SU-DHL-6 (cell line): ENCODE data around the gene APAF1.

Source experiments
- EZH2phosphoT487 ChIP-seq: fragments of 200-600 bp; sonication (generic), shearing (Covaris generic); conservative IDR thresholded peaks from 2 replicates; pipeline ENCODE4 v1.6.1; 2018; ENCODE audit warnings: mild to moderate bottlenecking, antibody characterized with exemption, low read length, moderate library complexity, mixed read lengths
- TF ChIP-seq, protein P1 (sequence below): fragments of 200-600 bp; sonication (generic); IDR thresholded peaks from one replicate; pipeline ENCODE4 v1.5.1; 2017; ENCODE audit warnings: antibody characterized with exemption, mild to moderate bottlenecking, low read length, moderate library complexity; ENCODE audit not compliant: insufficient read depth, poor library complexity, severe bottlenecking

DNA sequence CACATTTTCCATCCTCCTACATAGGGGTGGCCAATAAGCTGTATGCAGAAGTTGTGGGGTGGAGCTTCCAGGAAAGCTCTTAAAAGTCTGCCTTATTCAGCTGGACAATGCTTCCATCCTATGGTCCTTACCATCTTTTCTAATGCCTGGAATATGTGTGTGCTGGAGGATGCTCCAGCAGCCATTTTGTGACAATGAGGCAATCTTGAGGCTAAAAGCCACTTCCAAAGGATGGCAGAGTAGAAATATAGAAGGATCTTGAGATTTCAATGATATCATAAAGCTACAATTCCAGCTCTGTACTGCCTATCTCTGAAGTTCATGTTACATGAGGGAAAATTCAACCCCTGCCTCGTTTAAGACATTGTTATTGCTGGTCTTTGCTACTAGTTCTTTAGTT is 95.7 kb downstream of the APAF1 start:
- TF ChIP-seq, protein P1, sequence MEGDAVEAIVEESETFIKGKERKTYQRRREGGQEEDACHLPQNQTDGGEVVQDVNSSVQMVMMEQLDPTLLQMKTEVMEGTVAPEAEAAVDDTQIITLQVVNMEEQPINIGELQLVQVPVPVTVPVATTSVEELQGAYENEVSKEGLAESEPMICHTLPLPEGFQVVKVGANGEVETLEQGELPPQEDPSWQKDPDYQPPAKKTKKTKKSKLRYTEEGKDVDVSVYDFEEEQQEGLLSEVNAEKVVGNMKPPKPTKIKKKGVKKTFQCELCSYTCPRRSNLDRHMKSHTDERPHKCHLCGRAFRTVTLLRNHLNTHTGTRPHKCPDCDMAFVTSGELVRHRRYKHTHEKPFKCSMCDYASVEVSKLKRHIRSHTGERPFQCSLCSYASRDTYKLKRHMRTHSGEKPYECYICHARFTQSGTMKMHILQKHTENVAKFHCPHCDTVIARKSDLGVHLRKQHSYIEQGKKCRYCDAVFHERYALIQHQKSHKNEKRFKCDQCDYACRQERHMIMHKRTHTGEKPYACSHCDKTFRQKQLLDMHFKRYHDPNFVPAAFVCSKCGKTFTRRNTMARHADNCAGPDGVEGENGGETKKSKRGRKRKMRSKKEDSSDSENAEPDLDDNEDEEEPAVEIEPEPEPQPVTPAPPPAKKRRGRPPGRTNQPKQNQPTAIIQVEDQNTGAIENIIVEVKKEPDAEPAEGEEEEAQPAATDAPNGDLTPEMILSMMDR, result no peak
- TF ChIP-seq EZH2phosphoT487, result no peak
